Cardiac muscle cell (in vitro differentiated cells and primary cell): ENCODE data around the gene NECTIN2. TPM values are rescaled to one million over a fixed set of nuclear protein-coding genes. Genes with fewer than 3 reads are reported as not detected.

Source experiments
- DNase-seq, 2 donors: peaks; one replicate each; pipeline versions ENCODE4 v3.0.0 to v3.0.0-alpha.2; 2010 to 2017; ENCODE audit warnings: low read depth in 1 of 2, low spot score in 1 of 2
- H3K27ac ChIP-seq: fragments of 200-600 bp; sonication (generic); 2 replicates; pipeline ENCODE4 v1.5.1; 2016
- H3K27me3 ChIP-seq: fragments of 200-600 bp; sonication (generic); 2 replicates; pipeline ENCODE4 v1.6.0; 2016; ENCODE audit warnings: control low read depth
- H3K36me3 ChIP-seq: fragments of 200-600 bp; sonication (generic); 2 replicates; pipeline ENCODE4 v1.5.1; 2016; ENCODE audit warnings: control low read depth
- H3K4me1 ChIP-seq: fragments of 200-600 bp; sonication (generic); 2 replicates; pipeline ENCODE4 v1.8.1; 2017; ENCODE audit warnings: low read depth, mild to moderate bottlenecking, mixed run types
- H3K4me3 ChIP-seq: fragments of 200-600 bp; sonication (generic); 2 replicates; pipeline ENCODE4 v1.5.1; 2016; ENCODE audit warnings: mild to moderate bottlenecking
- H3K9me3 ChIP-seq: fragments of 200-600 bp; sonication (generic); 2 replicates; pipeline ENCODE4 v1.5.1; 2017; ENCODE audit warnings: low read depth, mild to moderate bottlenecking, control low read depth
- polyA plus RNA-seq: library from polyadenylated mRNA; unstranded; fragments of >200 nt; fragmentation: Nextera tagmentation; extraction: Ambion mirVana; gene quantifications from 2 replicates; pipeline ENCODE4 v1.2.1, GENCODE V29; 2016
- total RNA-seq: library from RNA; depleted of rRNA; stranded (reverse); fragments of >200 nt; gene quantifications from 2 replicates; pipeline ENCODE4 v1.2.3, GENCODE V29; 2016
- TF ChIP-seq, protein P1 (sequence below): IDR thresholded peaks from 2 replicates; pipeline ENCODE4 v1.5.1; 2012; ENCODE audit warnings: low read depth, mild to moderate bottlenecking, low read length

Gene NECTIN2
- total and polyA plus RNA-seq, 2 experiments from 2014 or later: 144 to 156 TPM

DNA sequence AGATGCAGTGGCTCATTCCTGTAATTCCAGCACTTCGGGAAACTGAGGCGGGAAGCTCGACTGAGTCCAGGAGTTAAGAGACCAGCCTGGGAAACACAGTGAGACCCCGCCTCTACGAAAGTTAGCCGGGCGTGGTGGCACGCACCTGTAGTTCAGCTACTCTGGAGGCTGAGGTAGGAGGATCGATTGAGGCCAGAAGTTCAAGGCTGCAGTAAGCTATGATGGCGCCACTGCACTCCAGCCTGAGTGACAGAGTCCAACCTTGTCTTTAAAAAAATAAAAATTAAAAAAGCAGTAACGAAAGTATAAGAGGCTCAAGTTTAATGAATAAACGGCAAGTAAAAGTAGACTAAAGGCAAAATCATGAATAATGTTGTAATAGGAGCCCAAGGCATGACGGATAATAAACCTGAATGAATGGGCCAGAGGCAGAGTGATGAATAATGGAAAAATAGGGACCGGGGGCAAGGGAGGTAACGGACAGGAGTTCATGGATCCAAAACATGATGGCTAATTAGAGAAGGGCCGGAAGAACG is 43.8 kb downstream of the NECTIN2 start:
- Histone ChIP-seq H3K27me3 (no peaks in the 10 kb centered on the region), H3K27ac (peak overlapping the region; percentile 35), H3K9me3 (no peaks in the 10 kb centered on the region), H3K4me1 (peaks cover 8% of the 10 kb centered on the region), H3K36me3 (peaks cover 26% of the 10 kb centered on the region), H3K4me3 (peak overlapping the region; percentile 38)
- DNase-seq: no peak
- TF ChIP-seq, protein P1, sequence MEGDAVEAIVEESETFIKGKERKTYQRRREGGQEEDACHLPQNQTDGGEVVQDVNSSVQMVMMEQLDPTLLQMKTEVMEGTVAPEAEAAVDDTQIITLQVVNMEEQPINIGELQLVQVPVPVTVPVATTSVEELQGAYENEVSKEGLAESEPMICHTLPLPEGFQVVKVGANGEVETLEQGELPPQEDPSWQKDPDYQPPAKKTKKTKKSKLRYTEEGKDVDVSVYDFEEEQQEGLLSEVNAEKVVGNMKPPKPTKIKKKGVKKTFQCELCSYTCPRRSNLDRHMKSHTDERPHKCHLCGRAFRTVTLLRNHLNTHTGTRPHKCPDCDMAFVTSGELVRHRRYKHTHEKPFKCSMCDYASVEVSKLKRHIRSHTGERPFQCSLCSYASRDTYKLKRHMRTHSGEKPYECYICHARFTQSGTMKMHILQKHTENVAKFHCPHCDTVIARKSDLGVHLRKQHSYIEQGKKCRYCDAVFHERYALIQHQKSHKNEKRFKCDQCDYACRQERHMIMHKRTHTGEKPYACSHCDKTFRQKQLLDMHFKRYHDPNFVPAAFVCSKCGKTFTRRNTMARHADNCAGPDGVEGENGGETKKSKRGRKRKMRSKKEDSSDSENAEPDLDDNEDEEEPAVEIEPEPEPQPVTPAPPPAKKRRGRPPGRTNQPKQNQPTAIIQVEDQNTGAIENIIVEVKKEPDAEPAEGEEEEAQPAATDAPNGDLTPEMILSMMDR: no peak

DNA sequence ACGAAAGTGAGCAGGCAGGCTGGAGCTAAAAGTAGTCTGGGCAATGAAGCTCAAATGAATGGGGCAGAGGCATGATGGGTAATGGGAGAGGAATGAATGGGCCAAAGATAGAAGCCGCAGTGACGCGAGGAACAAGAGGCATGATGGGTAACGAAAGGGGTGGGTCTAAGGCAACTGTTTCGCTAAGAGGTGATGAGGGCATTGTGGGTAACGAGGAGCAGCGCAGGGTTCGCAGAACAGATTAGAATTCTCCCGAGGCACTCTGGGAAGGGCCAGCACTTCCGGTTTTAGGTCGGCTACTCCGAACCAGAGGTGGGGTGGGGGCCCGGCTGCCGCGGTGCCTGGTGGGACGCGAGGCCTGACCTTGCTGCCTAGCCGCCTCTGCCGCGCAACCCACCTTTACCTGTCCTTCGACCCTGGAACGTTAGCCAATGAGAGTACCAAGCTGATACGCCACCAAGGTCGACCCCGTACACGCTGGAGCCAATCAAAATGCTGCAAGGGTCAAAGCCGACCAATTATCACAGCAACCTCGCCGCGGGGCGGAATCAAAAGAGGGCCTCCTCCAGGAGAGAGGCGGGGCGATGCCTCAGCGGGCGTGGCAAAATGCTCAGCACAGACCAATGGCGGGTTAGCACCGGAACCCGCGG is 44.4 kb downstream of the NECTIN2 start:
- Histone ChIP-seq H3K4me1 (peaks cover 8% of the 10 kb centered on the region), H3K27me3 (no peaks in the 10 kb centered on the region), H3K36me3 (peaks cover 28% of the 10 kb centered on the region), H3K9me3 (no peaks in the 10 kb centered on the region), H3K27ac (peak overlapping the region; percentile 87), H3K4me3 (peak overlapping the region; percentile 38)
- peak in 1 of 2 donors; percentile 100 for DNase-seq
- TF ChIP-seq, protein P1: no peak

DNA sequence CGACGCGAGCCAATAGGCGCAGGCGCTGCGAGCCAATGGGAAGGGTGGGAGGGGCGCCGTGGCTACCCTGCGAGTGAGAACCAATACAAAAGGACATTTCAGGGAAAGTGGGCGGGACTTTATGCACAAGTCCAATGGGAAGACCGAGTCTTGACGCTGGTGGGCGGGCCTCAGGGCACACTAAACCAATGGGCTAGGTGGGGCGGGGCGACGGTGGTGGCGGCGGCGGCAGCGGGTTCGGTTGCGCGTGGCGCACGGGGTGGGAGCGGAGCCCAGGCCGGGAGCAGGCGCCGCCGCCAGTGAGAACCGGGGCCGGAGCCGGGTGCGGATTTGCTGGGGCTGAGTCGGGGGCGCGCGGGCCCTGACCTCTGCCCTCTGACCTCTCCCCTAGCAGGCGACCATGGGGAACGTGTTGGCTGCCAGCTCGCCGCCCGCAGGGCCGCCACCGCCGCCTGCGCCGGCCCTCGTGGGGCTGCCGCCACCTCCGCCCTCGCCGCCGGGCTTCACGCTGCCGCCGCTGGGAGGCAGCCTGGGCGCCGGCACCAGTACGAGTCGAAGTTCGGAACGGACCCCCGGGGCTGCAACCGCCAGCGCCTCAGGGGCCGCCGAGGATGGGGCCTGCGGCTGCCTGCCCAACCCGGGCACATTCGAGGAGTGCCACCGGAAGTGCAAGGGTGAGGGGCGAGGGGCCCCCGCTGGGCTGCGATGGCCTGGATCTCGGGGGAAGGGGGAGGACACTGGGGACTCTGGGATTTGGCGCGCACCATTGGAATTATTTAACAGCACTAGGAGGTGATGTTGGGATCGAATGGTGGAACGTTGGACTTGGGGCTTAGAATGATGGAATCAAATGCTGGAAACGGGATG is 45.2 kb downstream of the NECTIN2 start, which contains the start of gene TOMM40:
TOMM40 (plus strand) TSS at position 239 of the 867 bp plus-strand sequence; CDS start at position 401, 162 bp downstream.
- peak within 1 kb of the TSS; percentile 87 for H3K27ac ChIP-seq
- DNase-seq: peak in 1 of 2 donors; percentile 100
- no peaks in the 10 kb centered on the region for H3K9me3 ChIP-seq
- no peaks in the 10 kb centered on the region for H3K27me3 ChIP-seq
- H3K36me3 ChIP-seq: peaks cover 29% of the 10 kb centered on the region
- H3K4me3 ChIP-seq: peak within 1 kb of the TSS; percentile 74
- peaks cover 8% of the 10 kb centered on the region for H3K4me1 ChIP-seq
- TF ChIP-seq, protein P1: no peak

DNA sequence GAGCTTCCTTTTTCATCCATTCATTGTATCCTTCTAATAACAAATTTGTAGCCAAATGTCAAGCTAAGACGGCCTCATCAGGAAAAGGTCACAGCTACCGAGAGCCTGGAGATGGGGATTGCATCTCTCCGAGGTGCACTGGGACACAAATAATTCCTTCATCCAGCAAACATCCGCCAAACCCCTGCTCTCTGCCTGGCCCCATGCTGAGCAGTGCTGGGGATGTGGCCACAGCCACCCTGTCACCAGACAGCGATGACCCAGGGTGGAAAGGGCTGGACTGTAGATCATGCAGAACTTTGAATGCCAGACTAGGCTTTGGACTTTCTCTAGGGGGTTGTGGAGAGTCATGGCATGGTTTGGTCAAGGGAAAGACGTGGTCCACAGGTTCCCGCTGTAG is 46.8 kb downstream of the NECTIN2 start:
- no peak for DNase-seq
- Histone ChIP-seq H3K36me3 (peaks cover 37% of the 10 kb centered on the region), H3K27ac (no peak overlapping the region), H3K9me3 (no peaks in the 10 kb centered on the region), H3K4me3 (no peak overlapping the region), H3K27me3 (no peaks in the 10 kb centered on the region), H3K4me1 (peaks cover 8% of the 10 kb centered on the region)
- TF ChIP-seq, protein P1: no peak

DNA sequence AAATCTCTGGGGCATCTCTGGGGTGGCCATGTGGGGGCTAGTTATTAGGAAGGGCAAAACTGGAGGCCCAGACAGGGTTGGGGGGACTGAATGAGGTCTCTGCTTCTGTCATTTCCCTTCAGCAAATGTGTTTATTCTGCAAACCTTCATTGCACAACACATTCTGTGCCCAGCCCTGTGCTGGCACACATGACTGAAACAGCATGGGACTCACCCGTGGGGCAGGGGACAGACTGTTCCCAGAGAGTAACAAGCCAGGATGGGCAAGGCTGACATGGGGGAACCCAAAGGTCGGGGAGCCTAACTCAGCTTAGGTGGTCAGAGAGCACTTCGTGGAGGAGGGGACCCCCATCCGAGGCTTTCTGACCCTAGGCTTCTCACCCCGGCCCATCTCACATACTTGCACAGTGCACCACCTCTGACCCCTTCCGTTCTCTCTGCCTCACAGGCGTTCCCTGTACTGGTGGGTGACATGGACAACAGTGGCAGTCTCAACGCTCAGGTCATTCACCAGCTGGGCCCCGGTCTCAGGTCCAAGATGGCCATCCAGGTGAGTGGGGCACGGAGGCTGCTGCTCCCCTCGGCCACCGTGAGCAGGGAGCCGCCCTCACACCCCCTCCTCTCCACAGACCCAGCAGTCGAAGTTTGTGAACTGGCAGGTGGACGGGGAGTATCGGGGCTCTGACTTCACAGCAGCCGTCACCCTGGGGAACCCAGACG is 47.4 kb downstream of the NECTIN2 start:
- TF ChIP-seq, protein P1: no peak
- no peak for DNase-seq
- Histone ChIP-seq H3K4me3 (no peak overlapping the region), H3K4me1 (peaks cover 8% of the 10 kb centered on the region), H3K36me3 (peaks cover 40% of the 10 kb centered on the region), H3K27ac (no peak overlapping the region), H3K9me3 (no peaks in the 10 kb centered on the region), H3K27me3 (no peaks in the 10 kb centered on the region)
